Fibroblast of villous mesenchyme (primary cell): ENCODE results near the gene TMED9. TPM values are rescaled to one million over a fixed set of nuclear protein-coding genes. Genes with fewer than 3 reads are reported as not detected.
"Not testable (repeated sequence)": the region's sequence is repeated elsewhere in the genome, so short reads cannot be mapped to it uniquely, and the experiment has no call there.

ENCODE experiments used
- DNase-seq: peaks from one replicate; pipeline ENCODE4 v3.0.0-alpha.2; 2010; ENCODE audit warnings: low read depth
- H3K4me3 ChIP-seq: 2 replicates; pipeline ENCODE4 v1.5.1; 2011; ENCODE audit warnings: low read depth, mild to moderate bottlenecking, low read length
- CTCF ChIP-seq: IDR thresholded peaks from 2 replicates; pipeline ENCODE4 v1.5.1; 2012; ENCODE audit warnings: low read depth, mild to moderate bottlenecking, low read length; ENCODE audit not compliant: insufficient read depth
- total RNA-seq: library from RNA; depleted of rRNA; stranded (reverse); fragments of >200 nt; gene quantifications from 2 replicates; pipeline ENCODE4 v1.2.3, GENCODE V29; 2012

TMED9 gene
- total RNA-seq, 1 donor: 130 TPM

- no peak for TF ChIP-seq CTCF
- DNase-seq: peak; percentile 39
- H3K4me3 ChIP-seq: no peak overlapping the region
Measured at GRCh38 chr5:177557041-177557647, 34.9 kb upstream of the TMED9 start.

GRCh38 chr5:177557796-177558195 lies 34.2 kb upstream of the TMED9 start:
- no peak overlapping the region for H3K4me3 ChIP-seq
- DNase-seq: no peak
- no peak for TF ChIP-seq CTCF

- not testable (repeated sequence) for DNase-seq
Measured at GRCh38 chr5:177559446-177559941, 32.5 kb upstream of the TMED9 start.

GRCh38 chr5:177565046-177565445 lies 27.0 kb upstream of the TMED9 start:
- no peak for DNase-seq
- H3K4me3 ChIP-seq: no peak overlapping the region
- no peak for TF ChIP-seq CTCF

More at GRCh38 chr5:177559446-177559941, 32.5 kb upstream of the TMED9 start:
- not testable (repeated sequence) for H3K4me3 ChIP-seq

- DNase-seq: no peak
- TF ChIP-seq CTCF: no peak
- no peak overlapping the region for H3K4me3 ChIP-seq
Measured at GRCh38 chr5:177568326-177568725, 23.7 kb upstream of the TMED9 start.

GRCh38 chr5:177569894-177570293 lies 22.1 kb upstream of the TMED9 start:
- no peak for TF ChIP-seq CTCF
- H3K4me3 ChIP-seq: no peak overlapping the region
- DNase-seq: no peak

GRCh38 chr5:177575488-177575887 lies 16.5 kb upstream of the TMED9 start:
- DNase-seq: no peak
- H3K4me3 ChIP-seq: no peak overlapping the region
- TF ChIP-seq CTCF: no peak
